ENCODE data around the gene KCNJ9.
A peak's percentile ranks its signal among the peaks of the same experiment; 100 is the strongest.

KCNJ9 gene

GRCh38 chr1:160089883-160090282 is 8.5 kb downstream of the KCNJ9 start:
- no peak for DNase-seq

- no peak for DNase-seq
These were observed 9.4 kb downstream of the KCNJ9 start for GRCh38 chr1:160090760-160091159.

GRCh38 chr1:160091666-160092223 is 10.4 kb downstream of the KCNJ9 start:
- no peak for DNase-seq

- no peak for DNase-seq
These were observed 11.2 kb downstream of the KCNJ9 start for GRCh38 chr1:160092366-160093068.

GRCh38 chr1:160093069-160093395 is 11.7 kb downstream of the KCNJ9 start:
- no peak for DNase-seq

- no peak for DNase-seq
These were observed 12.4 kb downstream of the KCNJ9 start for GRCh38 chr1:160093624-160094290.

GRCh38 chr1:160094291-160094625 is 12.9 kb downstream of the KCNJ9 start:
- no peak for DNase-seq

- no peak for DNase-seq
These were observed 13.5 kb downstream of the KCNJ9 start for GRCh38 chr1:160094806-160095205.

- DNase-seq: no peak
These were observed 14.2 kb downstream of the KCNJ9 start for GRCh38 chr1:160095382-160096105.

GRCh38 chr1:160096274-160097116 is 15.2 kb downstream of the KCNJ9 start:
- DNase-seq: no peak

GRCh38 chr1:160097151-160097910 is 16.0 kb downstream of the KCNJ9 start:
- DNase-seq: no peak

GRCh38 chr1:160097911-160098851 is 16.8 kb downstream of the KCNJ9 start, which contains the start of gene IGSF8:
IGSF8 (minus strand) TSS chr1:160098619; CDS start chr1:160098472, 147 bp downstream.
- DNase-seq: peak; percentile 95

- DNase-seq: peak; percentile 95
These were observed 17.7 kb downstream of the KCNJ9 start for GRCh38 chr1:160098852-160099561.

GRCh38 chr1:160099716-160100375 is 18.5 kb downstream of the KCNJ9 start:
- no peak for DNase-seq

- peak; percentile 71 for DNase-seq
These were observed 19.8 kb downstream of the KCNJ9 start for GRCh38 chr1:160101037-160101716.

GRCh38 chr1:160101717-160102522 is 20.6 kb downstream of the KCNJ9 start:
- DNase-seq: no peak

GRCh38 chr1:160103658-160104408 is 22.5 kb downstream of the KCNJ9 start:
- no peak for DNase-seq

Measured in NCI-H1105 treated with DMSO at 0.1 percent for 48 hours (cell line).